Endothelial cell of umbilical vein (primary cell): Measurements from ENCODE around the gene SMKR1. TPM values are rescaled to one million over a fixed set of nuclear protein-coding genes. Genes with fewer than 3 reads are reported as not detected.

Source experiments
- BruUV-seq: library from RNA; stranded (reverse); fragments of 400-500 nt; replicated peaks from 2 replicates; lab custom pipeline; 2021; lab: Mats Ljungman, UMichigan
- CTCF ChIA-PET: fragments of 300-600, 350-600 bp; sonication (Branson Sonifier 250); formaldehyde crosslinking; loops from one replicate; lab custom pipeline; 2021; ENCODE audit warnings: antibody characterized with exemption, inconsistent platforms; lab: Charles Lee
- POLR2A ChIA-PET: fragments of 300-600, 350-600 bp; sonication (Branson Sonifier 250); formaldehyde crosslinking; loops from one replicate; lab custom pipeline; 2021; ENCODE audit warnings: antibody characterized with exemption, inconsistent platforms; lab: Charles Lee
- DNase-seq: peaks from one replicate; pipeline ENCODE4 v3.0.0-alpha.2; 2011; ENCODE audit warnings: low read depth, low spot score
- FAIRE-seq: peaks from 2 replicates; lab custom pipeline; 2011; peaks lifted over from hg19 to GRCh38; lab: Jason Lieb, UNC
- H2AFZ ChIP-seq: 2 replicates; pipeline ENCODE4 v1.6.0; 2012; ENCODE audit warnings: low read depth, low read length, control low read depth, inconsistent platforms
- H3K27ac ChIP-seq: 2 replicates; pipeline ENCODE4 v1.5.1; 2011; ENCODE audit warnings: low read depth, mild to moderate bottlenecking, control low read depth, low read length, moderate library complexity; ENCODE audit not compliant: insufficient read depth
- H3K27me3 ChIP-seq, 2 experiments: 2 replicates each; pipeline versions ENCODE4 v1.6.0 to v1.6.1; 2011; ENCODE audit warnings: low read length in 2 of 2, mixed read lengths in 1 of 2; ENCODE audit not compliant: control insufficient read depth in 2 of 2, insufficient read depth in 2 of 2
- H3K36me3 ChIP-seq, 2 experiments: 2 replicates in 1 of 2; 3 replicates in 1 of 2; pipeline ENCODE4 v1.5.1; 2011; ENCODE audit warnings: low read length in 2 of 2, mild to moderate bottlenecking in 1 of 2, moderate library complexity in 1 of 2; ENCODE audit not compliant: control insufficient read depth in 2 of 2, insufficient read depth in 2 of 2; ENCODE audit errors: extremely low read depth in 1 of 2
- H3K4me1 ChIP-seq: 3 replicates; pipeline ENCODE4 v1.5.1; 2011; ENCODE audit warnings: mild to moderate bottlenecking, low read length; ENCODE audit not compliant: control insufficient read depth, insufficient read depth; ENCODE audit errors: extremely low read depth
- H3K4me2 ChIP-seq: 2 replicates; pipeline ENCODE4 v1.6.1; 2011; ENCODE audit warnings: low read length, control low read depth, mixed read lengths; ENCODE audit not compliant: insufficient read depth
- H3K4me3 ChIP-seq, 3 experiments: fragments of 200-600 bp in 1 of 3; sonication (generic), shearing (Covaris generic) in 1 of 3; replicated peaks in 1 of 3; 2 replicates each; pipeline ENCODE4 v1.5.1; 2011 to 2016; ENCODE audit warnings: control low read depth in 3 of 3, low read length in 3 of 3, mild to moderate bottlenecking in 2 of 3, inconsistent platforms in 1 of 3, low read depth in 1 of 3, moderate library complexity in 1 of 3; ENCODE audit not compliant: insufficient read depth in 1 of 3
- H3K79me2 ChIP-seq: 2 replicates; pipeline ENCODE4 v1.6.0; 2012; ENCODE audit warnings: low read length, inconsistent platforms; ENCODE audit not compliant: control insufficient read depth, insufficient read depth
- H3K9ac ChIP-seq: replicated peaks from 2 replicates; pipeline ENCODE3; 2011; ENCODE audit warnings: low read length, control low read depth; ENCODE audit not compliant: insufficient read depth; ENCODE audit errors: extremely low read depth
- H3K9me1 ChIP-seq: replicated peaks from 3 replicates; pipeline ENCODE4 v1.6.0; 2011; ENCODE audit warnings: mild to moderate bottlenecking, low read length; ENCODE audit not compliant: control insufficient read depth, insufficient read depth; ENCODE audit errors: extremely low read depth
- H3K9me3 ChIP-seq: replicated peaks from 2 replicates; pipeline ENCODE4 v1.5.1; 2012; ENCODE audit warnings: low read length, inconsistent platforms; ENCODE audit not compliant: control insufficient read depth, insufficient read depth
- H4K20me1 ChIP-seq: replicated peaks from 2 replicates; pipeline ENCODE3; 2011; ENCODE audit warnings: mild to moderate bottlenecking, low read length; ENCODE audit not compliant: control insufficient read depth, insufficient read depth; ENCODE audit errors: extremely low read depth
- CTCF ChIP-seq, 2 donors: IDR thresholded peaks; 1 replicate in 1 of 2; 2 replicates in 1 of 2; pipeline ENCODE4 v1.5.1; 2011; ENCODE audit warnings: low read length in 2 of 2, mild to moderate bottlenecking in 2 of 2, moderate library complexity in 2 of 2, control low read depth in 1 of 2, inconsistent platforms in 1 of 2, low read depth in 1 of 2; ENCODE audit not compliant: insufficient read depth in 1 of 2; ENCODE audit errors: extremely low read depth in 1 of 2
- EZH2 ChIP-seq: IDR thresholded peaks from 2 replicates; pipeline ENCODE4 v1.6.1; 2012; ENCODE audit warnings: borderline replicate concordance, low read depth, mild to moderate bottlenecking, moderate library complexity, low read length, inconsistent platforms; ENCODE audit not compliant: severe bottlenecking
- FOS ChIP-seq: IDR thresholded peaks from 2 replicates; pipeline ENCODE4 v1.6.1; 2011; ENCODE audit warnings: mild to moderate bottlenecking, low read length, moderate library complexity, borderline replicate concordance; ENCODE audit not compliant: insufficient read depth
- GATA2 ChIP-seq: IDR thresholded peaks from 2 replicates; pipeline ENCODE4 v1.7.0; 2011; ENCODE audit warnings: low read depth, mild to moderate bottlenecking, moderate library complexity, mixed read lengths, low read length; ENCODE audit not compliant: insufficient read length, insufficient read depth
- JUN ChIP-seq: IDR thresholded peaks from 2 replicates; pipeline ENCODE4 v1.6.1; 2011; ENCODE audit warnings: borderline replicate concordance, low read depth; ENCODE audit not compliant: insufficient read length, insufficient read depth
- MAX ChIP-seq: IDR thresholded peaks from 2 replicates; pipeline ENCODE4 v1.6.1; 2011; ENCODE audit not compliant: insufficient read depth, insufficient read length
- MYC ChIP-seq: IDR thresholded peaks from one replicate; pipeline ENCODE4 v1.6.1; 2011; ENCODE audit warnings: mild to moderate bottlenecking, low read depth, low read length
- POLR2A ChIP-seq: IDR thresholded peaks from 2 replicates; pipeline ENCODE4 v1.6.1; 2012; ENCODE audit warnings: low read depth, mild to moderate bottlenecking, control low read depth, low read length
- POLR2AphosphoS5 ChIP-seq: IDR thresholded peaks from 2 replicates; pipeline ENCODE4 v1.6.1; 2012; ENCODE audit warnings: low read depth, mild to moderate bottlenecking, control low read depth, low read length, moderate library complexity; ENCODE audit not compliant: insufficient read depth
- dilution Hi-C: fragments of 300-500 bp; cut with MboI; formaldehyde crosslinking; loops from one replicate; pipeline ENCODE4 v1.15.0; 2019; ENCODE audit warnings: low sequenced_read_pairs; ENCODE audit not compliant: extremely low pct_ligation_motif_present
- intact Hi-C: fragments of 100-400 bp; cut with micrococcal nuclease; formaldehyde crosslinking; loops from one replicate; pipeline ENCODE4 v1.10.0; 2022
- polyA plus RNA-seq, 4 experiments: library from polyadenylated mRNA; depleted of rRNA in 3 of 4; stranded (reverse) in 3 of 4; unstranded in 1 of 4; fragments of >200 nt; gene quantifications; 2 replicates each; pipeline versions ENCODE4 v1.2.1 to v1.2.3, GENCODE V29; 2011 to 2012; ENCODE audit warnings: missing spikeins in 1 of 4
- total RNA-seq: library from RNA; stranded (reverse); gene quantifications from 2 replicates; pipeline ENCODE4 v1.2.3, GENCODE V29; 2021

The SMKR1 gene
- total and polyA plus RNA-seq, 2 donors (not counting 3 experiments of a cell fraction or from before 2014, with no cell fraction given), result 0.64 TPM; not detected in 1

GRCh38 chr7:129538790-129539189, 36.5 kb downstream of the SMKR1 start:
- no peaks in the 10 kb centered on the region for H3K4me1 ChIP-seq
- H3K27ac ChIP-seq, result no peak overlapping the region
- no peak overlapping the region for H3K4me3 ChIP-seq
- H3K36me3 ChIP-seq, result no peaks in the 10 kb centered on the region
- H2AFZ ChIP-seq, result no peak overlapping the region
- CTCF ChIA-PET, result interaction anchor here (1.2 kb wide), 2 partner anchors 13 to 19 kb away, joined by 3 to 4 read pairs; no protein-coding TSS in a partner anchor
- TF ChIP-seq JUN (no peak), EZH2 (no peak), MYC (no peak), MAX (no peak), POLR2AphosphoS5 (no peak), POLR2A (no peak), FOS (no peak), GATA2 (no peak), CTCF (IDR thresholded peaks at IDR 0.05; ENCODE audit: extremely low read depth in 1 of 2, insufficient read depth in 1 of 2, low read depth in 1 of 2, low read length in 2 of 2) (no peak)
- H3K9me3 ChIP-seq, result no peaks in the 10 kb centered on the region
- no peaks in the 10 kb centered on the region for H4K20me1 ChIP-seq
- no peak overlapping the region for H3K4me2 ChIP-seq
- dilution Hi-C loops, result no loop called here
- no peak for DNase-seq
- BruUV-seq, result no TSS peak
- no peaks in the 10 kb centered on the region for H3K79me2 ChIP-seq
- no peak for FAIRE-seq
- POLR2A ChIA-PET, result no interaction called here
- intact Hi-C loops, result no loop called here
- H3K27me3 ChIP-seq, result peaks cover 0 to 2% of the 10 kb centered on the region in 2 experiments
- no peak overlapping the region for H3K9ac ChIP-seq
- H3K9me1 ChIP-seq, result no peaks in the 10 kb centered on the region
